K562 (cell line): ENCODE measurements around the gene MC3R. TPM values are rescaled to one million over a fixed set of nuclear protein-coding genes. Genes with fewer than 3 reads are reported as not detected.

Experiments
- ATAC-seq: fragments of 200-7000 bp; cut with Tn5 transposase; 3 replicates; pipeline ENCODE4 v1.9.1; 2020; ENCODE audit warnings: moderate library complexity
- BruUV-seq: library from RNA; stranded (reverse); fragments of 400-500 nt; replicated peaks from 2 replicates; lab custom pipeline; 2021; lab: Mats Ljungman, UMichigan
- CTCF ChIA-PET: fragments of 300-600 bp; formaldehyde crosslinking; extraction: SDS; loops from one replicate; lab custom pipeline; 2021; ENCODE audit warnings: low intra/inter-chr PET ratio; lab: Yijun Ruan, JAX
- POLR2A ChIA-PET: fragments of 300-600, 350-650 bp; sonication (Branson Sonifier 250); formaldehyde crosslinking; extraction: SDS; loops from one replicate; lab custom pipeline; 2021; ENCODE audit warnings: antibody characterized with exemption, inconsistent platforms; lab: Yijun Ruan, JAX
- DNase-seq, 4 experiments: peaks; one replicate each; pipeline versions ENCODE4 v3.0.0 to v3.0.0-alpha.2; 2011 to 2018; ENCODE audit warnings: low spot score in 3 of 4, mixed read lengths in 3 of 4; ENCODE audit errors: extremely low read depth in 1 of 4
- FAIRE-seq: peaks from 2 replicates; lab custom pipeline; 2011; peaks lifted over from hg19 to GRCh38; lab: Jason Lieb, UNC
- H2AFZ ChIP-seq: 2 replicates; pipeline ENCODE4 v1.6.0; 2011; ENCODE audit warnings: low read depth, low read length, control low read depth, inconsistent platforms
- H3K27ac ChIP-seq: fragments of 200-600 bp; 3 replicates; pipeline ENCODE4 v1.8.0; 2011; ENCODE audit warnings: low read depth, mild to moderate bottlenecking, control low read depth, inconsistent platforms, low read length, moderate library complexity, mixed read lengths; ENCODE audit errors: extremely low read depth
- H3K27me3 ChIP-seq, 2 experiments: fragments of 300-600 bp in 1 of 2; 2 replicates in 1 of 2; 3 replicates in 1 of 2; pipeline versions ENCODE4 v1.6.0 to v1.8.0; 2011; ENCODE audit warnings: inconsistent platforms in 2 of 2, low read length in 2 of 2, mild to moderate bottlenecking in 1 of 2, mixed read lengths in 1 of 2, moderate library complexity in 1 of 2; ENCODE audit not compliant: control insufficient read depth in 2 of 2, insufficient read depth in 2 of 2
- H3K36me3 ChIP-seq: fragments of 300-600 bp; 3 replicates; pipeline ENCODE4 v1.8.0; 2011; ENCODE audit warnings: mild to moderate bottlenecking, low read length, inconsistent platforms; ENCODE audit not compliant: control insufficient read depth, insufficient read depth
- H3K4me1 ChIP-seq, 2 experiments: fragments of 200-600 bp in 1 of 2; replicated peaks in 1 of 2; 2 replicates in 1 of 2; 3 replicates in 1 of 2; pipeline versions ENCODE4 v1.5.1 to v1.8.0; 2011; ENCODE audit warnings: inconsistent platforms in 2 of 2, low read length in 2 of 2, mild to moderate bottlenecking in 1 of 2, mixed read lengths in 1 of 2, moderate library complexity in 1 of 2; ENCODE audit not compliant: control insufficient read depth in 2 of 2, insufficient read depth in 2 of 2
- H3K4me2 ChIP-seq: 2 replicates; pipeline ENCODE4 v1.6.1; 2011; ENCODE audit warnings: low read length, control low read depth, inconsistent platforms, mixed read lengths; ENCODE audit not compliant: insufficient read depth
- H3K4me3 ChIP-seq: fragments of 200-600 bp; sonication (generic), shearing (Covaris generic); 2 replicates; pipeline ENCODE4 v1.5.1; 2016; ENCODE audit warnings: control low read depth, inconsistent platforms
- H3K79me2 ChIP-seq: fragments of 200-600 bp; 3 replicates; pipeline ENCODE4 v1.8.0; 2011; ENCODE audit warnings: low read length, inconsistent platforms; ENCODE audit not compliant: control insufficient read depth, insufficient read depth
- H3K9ac ChIP-seq, 2 experiments: 2 replicates each; pipeline versions ENCODE4 v1.6.0 to v1.6.1; 2011; ENCODE audit warnings: low read depth in 2 of 2, low read length in 2 of 2, control low read depth in 1 of 2, inconsistent platforms in 1 of 2, mild to moderate bottlenecking in 1 of 2, mixed read lengths in 1 of 2; ENCODE audit not compliant: insufficient read depth in 1 of 2
- H3K9me1 ChIP-seq: one replicate; pipeline ENCODE4 v1.6.0; 2011; ENCODE audit warnings: inconsistent platforms, mild to moderate bottlenecking, low read length, moderate library complexity; ENCODE audit not compliant: control insufficient read depth, insufficient read depth
- H3K9me3 ChIP-seq: replicated peaks from 2 replicates; pipeline ENCODE4 v1.5.1; 2011; ENCODE audit warnings: low read depth, low read length, inconsistent platforms; ENCODE audit not compliant: control insufficient read depth, insufficient read depth
- H4K20me1 ChIP-seq: replicated peaks from 2 replicates; pipeline ENCODE4 v1.6.1; 2011; ENCODE audit warnings: low read length, inconsistent platforms, mixed read lengths; ENCODE audit not compliant: control insufficient read depth, insufficient read depth
- CBX1 ChIP-seq: sonication (generic); IDR thresholded peaks from 2 replicates; pipeline ENCODE4 v1.6.1; 2016; ENCODE audit warnings: antibody characterized with exemption, low read depth, mild to moderate bottlenecking
- CBX3 ChIP-seq, 2 experiments: IDR thresholded peaks; 1 replicate in 1 of 2; 2 replicates in 1 of 2; pipeline ENCODE4 v1.6.1; 2012; ENCODE audit warnings: inconsistent platforms in 2 of 2, low read length in 2 of 2, borderline replicate concordance in 1 of 2, control low read depth in 1 of 2
- CBX5 ChIP-seq: IDR thresholded peaks from 2 replicates; pipeline ENCODE4 v1.6.1; 2014; ENCODE audit warnings: low read depth, borderline replicate concordance
- COPS2 ChIP-seq: fragments of 450-650 bp; conservative IDR thresholded peaks from 2 replicates; pipeline ENCODE4 v1.6.1; 2016; ENCODE audit warnings: mild to moderate bottlenecking, moderate library complexity
- ERF ChIP-seq: fragments of 450-650 bp; formaldehyde crosslinking; IDR thresholded peaks from 2 replicates; pipeline ENCODE4 v1.4.0; 2020; ENCODE audit warnings: mild to moderate bottlenecking, mixed read lengths
- KLF6 ChIP-seq: fragments of 250-450 bp; sonication (Bioruptor Pico); IDR thresholded peaks from 2 replicates; pipeline ENCODE4 v1.4.0; 2020; ENCODE audit warnings: mild to moderate bottlenecking, moderate library complexity, borderline replicate concordance
- PCBP1 ChIP-seq: fragments of 200-400 bp; formaldehyde crosslinking; IDR thresholded peaks from 2 replicates; pipeline ENCODE4 v1.6.1; 2018; ENCODE audit warnings: mild to moderate bottlenecking, low read depth, low read length; ENCODE audit not compliant: poor library complexity, severe bottlenecking
- RAD21 ChIP-seq, 2 experiments: fragments of 250-450 bp in 1 of 2; fragments of 450-650 bp in 1 of 2; sonication (Bioruptor Pico) in 1 of 2; formaldehyde crosslinking in 1 of 2; IDR thresholded peaks in 1 of 2; conservative IDR thresholded peaks in 1 of 2; 2 replicates each; pipeline versions ENCODE4 v1.4.0 to v1.8.0; 2020 to 2022; ENCODE audit warnings: mild to moderate bottlenecking in 2 of 2, moderate library complexity in 1 of 2
- SMC3 ChIP-seq: conservative IDR thresholded peaks from 2 replicates; pipeline ENCODE4 v1.6.1; 2011; ENCODE audit warnings: low read depth, low read length, improper control_type of control experiment; ENCODE audit not compliant: insufficient read depth
- TRIM28 ChIP-seq: fragments of 450-650 bp; IDR thresholded peaks from 2 replicates; pipeline ENCODE4 v1.6.1; 2017
- UBTF ChIP-seq, 2 experiments: IDR thresholded peaks; 2 replicates each; pipeline ENCODE4 v1.6.1; 2012; ENCODE audit warnings: improper control_type of control experiment in 2 of 2, low read depth in 2 of 2, low read length in 2 of 2, borderline replicate concordance in 1 of 2
- ZNF143 ChIP-seq: sonication (generic); formaldehyde crosslinking; IDR thresholded peaks from 2 replicates; pipeline ENCODE4 v1.9.0; 2022; ENCODE audit warnings: mild to moderate bottlenecking, missing genetic modification reagents
- WGBS: fragments of 100-300 bp; shearing (Covaris generic); methylation state at CpG from one replicate; pipeline ENCODE4 v1.1.6; 2016; ENCODE audit warnings: low coverage, mixed read lengths; ENCODE audit not compliant: insufficient coverage; ENCODE audit errors: missing lambda C conversion rate; 5-methylcytosine and 5-hydroxymethylcytosine counted together
- in situ Hi-C: fragments of 300-500 bp; cut with MboI; formaldehyde crosslinking; loops from 4 replicates; pipeline ENCODE4 v1.15.0; 2018; ENCODE audit warnings: inconsistent platforms, mixed read lengths
- intact Hi-C: fragments of 100-400 bp; cut with micrococcal nuclease; formaldehyde crosslinking; loops from 2 replicates; pipeline ENCODE4 v1.14.2; 2022
- polyA plus RNA-seq, 8 experiments: library from polyadenylated mRNA; depleted of rRNA in 4 of 8; stranded (reverse) in 5 of 8; unstranded in 3 of 8; fragments of >200 nt; fragmentation: Nextera tagmentation in 2 of 8; fragmentation: Illumina TruSeq in 1 of 8; extraction: Ambion mirVana in 2 of 8; extraction: Trizol in 1 of 8; gene quantifications; 2 replicates each; pipeline versions ENCODE4 v1.2.1 to v1.2.3, GENCODE V29; 2011 to 2014; ENCODE audit warnings: inconsistent platforms in 1 of 8, missing spikeins in 1 of 8
- total RNA-seq, 7 experiments: library from RNA; depleted of rRNA in 6 of 7; stranded (reverse); fragments of >200 nt in 6 of 7; fragmentation: Illumina TruSeq in 2 of 7; extraction: Trizol in 2 of 7; gene quantifications; 2 replicates each; pipeline versions ENCODE4 v1.2.1 to v1.2.3, GENCODE V29; 2011 to 2021; ENCODE audit warnings: low replicate concordance in 1 of 7
- TF ChIP-seq, protein P1 (sequence below), 3 experiments: IDR thresholded peaks in 2 of 3; conservative IDR thresholded peaks in 1 of 3; 2 replicates each; pipeline ENCODE4 v1.5.1; 2011 to 2012; ENCODE audit warnings: low read length in 3 of 3, mild to moderate bottlenecking in 3 of 3, control low read depth in 2 of 3, improper control_type of control experiment in 1 of 3, inconsistent platforms in 1 of 3, low read depth in 1 of 3, mixed read lengths in 1 of 3, moderate library complexity in 1 of 3; ENCODE audit not compliant: insufficient read depth in 2 of 3

Gene MC3R
- total and polyA plus RNA-seq, 9 of the 15 experiments (the other 6 are each of a cell fraction or from before 2014, with no cell fraction given): not detected

- Histone ChIP-seq H3K4me1 (no peaks in the 10 kb centered on the region), H3K9ac (no peak overlapping the region), H2AFZ (no peak overlapping the region), H4K20me1 (no peaks in the 10 kb centered on the region), H3K4me3 (no peak overlapping the region), H3K36me3 (no peaks in the 10 kb centered on the region), H3K9me1 (no peaks in the 10 kb centered on the region), H3K27ac (no peak overlapping the region), H3K27me3 (no peaks in the 10 kb centered on the region), H3K4me2 (no peak overlapping the region), H3K9me3 (peaks cover 4% of the 10 kb centered on the region; the same call in 1 of the 2 replicates), H3K79me2 (no peaks in the 10 kb centered on the region)
- peak; percentile 42; the same call in 2 of the 3 replicates for ATAC-seq
- WGBS: 0% methylated on average over 3 of the region's 3 CpGs
- CTCF ChIA-PET: no interaction called here
- in situ Hi-C loops (no loop called here), intact Hi-C loops (no loop called here)
- no TSS peak for BruUV-seq
- POLR2A ChIA-PET: no interaction called here
- TF ChIP-seq SMC3 (peak; percentile 43; the same call in 1 of the 2 replicates), CBX3 (IDR thresholded peaks at IDR 0.05; ENCODE audit: borderline replicate concordance in 1 of 2, low read length in 2 of 2) (peak in 1 of 2 experiments; percentile 95; a peak in 2 of 3 replicates), TRIM28 (peak; percentile 77; the same call in 1 of the 2 replicates), ERF (CRISPR knock-in tag) (no peak), PCBP1 (no peak), KLF6 (CRISPR knock-in tag) (no peak), COPS2 (no peak), RAD21 (CRISPR knock-in tag; conservative IDR thresholded peaks at IDR 0.05 in 1 of 2, IDR thresholded peaks at IDR 0.05 in 1 of 2) (peak in 1 of 2 experiments; percentile 48; a peak in 2 of 4 replicates), CBX1 (peak; percentile 84; the same call in 1 of the 2 replicates), UBTF (IDR thresholded peaks at IDR 0.05; ENCODE audit: borderline replicate concordance in 1 of 2, low read depth in 2 of 2, low read length in 2 of 2) (no peak), CBX5 (peak; percentile 98), ZNF143 (CRISPR knock-in tag) (no peak)
- TF ChIP-seq, protein P1, sequence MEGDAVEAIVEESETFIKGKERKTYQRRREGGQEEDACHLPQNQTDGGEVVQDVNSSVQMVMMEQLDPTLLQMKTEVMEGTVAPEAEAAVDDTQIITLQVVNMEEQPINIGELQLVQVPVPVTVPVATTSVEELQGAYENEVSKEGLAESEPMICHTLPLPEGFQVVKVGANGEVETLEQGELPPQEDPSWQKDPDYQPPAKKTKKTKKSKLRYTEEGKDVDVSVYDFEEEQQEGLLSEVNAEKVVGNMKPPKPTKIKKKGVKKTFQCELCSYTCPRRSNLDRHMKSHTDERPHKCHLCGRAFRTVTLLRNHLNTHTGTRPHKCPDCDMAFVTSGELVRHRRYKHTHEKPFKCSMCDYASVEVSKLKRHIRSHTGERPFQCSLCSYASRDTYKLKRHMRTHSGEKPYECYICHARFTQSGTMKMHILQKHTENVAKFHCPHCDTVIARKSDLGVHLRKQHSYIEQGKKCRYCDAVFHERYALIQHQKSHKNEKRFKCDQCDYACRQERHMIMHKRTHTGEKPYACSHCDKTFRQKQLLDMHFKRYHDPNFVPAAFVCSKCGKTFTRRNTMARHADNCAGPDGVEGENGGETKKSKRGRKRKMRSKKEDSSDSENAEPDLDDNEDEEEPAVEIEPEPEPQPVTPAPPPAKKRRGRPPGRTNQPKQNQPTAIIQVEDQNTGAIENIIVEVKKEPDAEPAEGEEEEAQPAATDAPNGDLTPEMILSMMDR (IDR thresholded peaks at IDR 0.05 in 2 of 3, conservative IDR thresholded peaks at IDR 0.05 in 1 of 3; ENCODE audit: insufficient read depth in 2 of 3, low read depth in 1 of 3, low read length in 3 of 3): peak; percentile 47 to 64 (median 55)
- no peak for FAIRE-seq
- DNase-seq: peak; percentile 30 to 52 (median 43)
These were observed 48.1 kb upstream of the MC3R start for GRCh38 chr20:56200456-56200855.
